HG02840 (cell line): ENCODE measurements around the gene SEC23B.

Experiments used
- ATAC-seq: cut with Tn5 transposase; IDR thresholded peaks from one replicate; pipeline ENCODE4 v1.9.1; 2021; ENCODE audit warnings: mild to moderate bottlenecking, moderate library complexity, moderate number of reproducible peaks; ENCODE audit not compliant: unreplicated experiment, low FRiP score

Gene SEC23B

GRCh38 chr20:18580012-18580411 is 72.3 kb downstream of the SEC23B start:
- no peak for ATAC-seq

GRCh38 chr20:18585134-18585533 is 77.4 kb downstream of the SEC23B start:
- no peak for ATAC-seq

- ATAC-seq: peak; percentile 87
These were observed 80.2 kb downstream of the SEC23B start, which contains the start of gene DTD1 for GRCh38 chr20:18587665-18588573. Gene DTD1, plus strand, starts transcription at chr20:18588054. Its CDS starts 19 bp downstream, at chr20:18588073.

- ATAC-seq: peak; percentile 8
These were observed 80.8 kb downstream of the SEC23B start for GRCh38 chr20:18588574-18588933.

GRCh38 chr20:18589941-18590674 is 82.4 kb downstream of the SEC23B start:
- ATAC-seq: no peak

- no peak for ATAC-seq
These were observed 88.5 kb downstream of the SEC23B start for GRCh38 chr20:18596270-18596669.

GRCh38 chr20:18609741-18610140 is 102.0 kb downstream of the SEC23B start:
- no peak for ATAC-seq
